CD14-positive monocyte (primary cell): ENCODE data around the gene EN2. TPM values are rescaled to one million over a fixed set of nuclear protein-coding genes. Genes with fewer than 3 reads are reported as not detected.

Source experiments
- DNase-seq, 3 donors: peaks; one replicate each; pipeline ENCODE4 v3.0.0-alpha.2; 2011 to 2022
- H2AFZ ChIP-seq: 2 replicates; pipeline ENCODE4 v1.6.0; 2012; ENCODE audit warnings: mild to moderate bottlenecking, low read depth, low read length, inconsistent platforms; ENCODE audit not compliant: insufficient read depth, poor library complexity, severe bottlenecking
- H3K27ac ChIP-seq, 2 donors: 1 replicate in 1 of 2; 2 replicates in 1 of 2; pipeline ENCODE4 v1.5.1; 2012 to 2013; ENCODE audit warnings: low read length in 2 of 2, control low read depth in 1 of 2, inconsistent platforms in 1 of 2, low read depth in 1 of 2, mild to moderate bottlenecking in 1 of 2
- H3K27me3 ChIP-seq, 2 donors: one replicate each; pipeline versions ENCODE4 v1.6.0 to v1.6.1; 2011 to 2013; ENCODE audit warnings: low read length in 2 of 2; ENCODE audit not compliant: control insufficient read depth in 2 of 2, insufficient read depth in 2 of 2
- H3K36me3 ChIP-seq, 2 donors: replicated peaks in 1 of 2; 1 replicate in 1 of 2; 2 replicates in 1 of 2; pipeline versions ENCODE4 v1.5.1 to v1.6.1; 2012 to 2013; ENCODE audit warnings: low read length in 2 of 2, control low read depth in 1 of 2, inconsistent platforms in 1 of 2, mild to moderate bottlenecking in 1 of 2; ENCODE audit not compliant: insufficient read depth in 2 of 2, control insufficient read depth in 1 of 2
- H3K4me1 ChIP-seq, 2 donors: 1 replicate in 1 of 2; 2 replicates in 1 of 2; pipeline versions ENCODE4 v1.5.1 to v1.6.1; 2012 to 2013; ENCODE audit warnings: low read length in 2 of 2, control low read depth in 1 of 2, inconsistent platforms in 1 of 2, mild to moderate bottlenecking in 1 of 2, moderate library complexity in 1 of 2; ENCODE audit not compliant: insufficient read depth in 2 of 2, control insufficient read depth in 1 of 2
- H3K4me2 ChIP-seq: replicated peaks from 2 replicates; pipeline ENCODE3; 2012; ENCODE audit warnings: low read length, moderate library complexity, mild to moderate bottlenecking; ENCODE audit not compliant: poor library complexity, severe bottlenecking; ENCODE audit errors: extremely low read depth
- H3K4me3 ChIP-seq, 3 experiments: fragments of 200-600 bp in 1 of 3; sonication (generic) in 1 of 3; replicated peaks in 1 of 3; 1 replicate in 2 of 3; 2 replicates in 1 of 3; pipeline ENCODE4 v1.5.1; 2011 to 2013; ENCODE audit warnings: low read length in 3 of 3, mild to moderate bottlenecking in 3 of 3, control low read depth in 2 of 3, low read depth in 2 of 3, inconsistent platforms in 1 of 3, moderate library complexity in 1 of 3
- H3K79me2 ChIP-seq: 2 replicates; pipeline ENCODE4 v1.6.0; 2012; ENCODE audit warnings: mild to moderate bottlenecking, control low read depth, inconsistent platforms, low read length, moderate library complexity; ENCODE audit not compliant: insufficient read depth
- H3K9ac ChIP-seq: 2 replicates; pipeline ENCODE4 v1.6.0; 2017; ENCODE audit warnings: low read length, mild to moderate bottlenecking; ENCODE audit not compliant: insufficient read depth, poor library complexity, severe bottlenecking
- H3K9me3 ChIP-seq, 2 donors: replicated peaks in 1 of 2; 1 replicate in 1 of 2; 2 replicates in 1 of 2; pipeline versions ENCODE4 v1.5.1 to v1.6.1; 2012 to 2013; ENCODE audit warnings: low read length in 2 of 2, control low read depth in 1 of 2; ENCODE audit not compliant: control insufficient read depth in 1 of 2, insufficient read depth in 1 of 2
- H4K20me1 ChIP-seq: 2 replicates; pipeline ENCODE4 v1.6.0; 2012; ENCODE audit warnings: mild to moderate bottlenecking, low read length, control low read depth, moderate library complexity; ENCODE audit not compliant: insufficient read depth
- H3K27ac Mint-ChIP-seq, 7 donors: one replicate each; pipeline ENCODE4 v1.8.0; 2020; ENCODE audit warnings: mild to moderate bottlenecking in 7 of 7, mixed read lengths in 7 of 7, moderate library complexity in 6 of 7, inconsistent platforms in 2 of 7
- H3K27me3 Mint-ChIP-seq, 3 donors: one replicate each; pipeline ENCODE4 v1.8.0; 2021 to 2022; ENCODE audit warnings: low read depth in 3 of 3, mild to moderate bottlenecking in 3 of 3, mixed read lengths in 3 of 3, moderate library complexity in 3 of 3, inconsistent platforms in 1 of 3
- H3K36me3 Mint-ChIP-seq, 2 donors: one replicate each; pipeline ENCODE4 v1.8.0; 2020; ENCODE audit warnings: mixed read lengths in 2 of 2, inconsistent platforms in 1 of 2, mild to moderate bottlenecking in 1 of 2
- H3K4me1 Mint-ChIP-seq: one replicate; pipeline ENCODE4 v1.8.0; 2020; ENCODE audit warnings: mild to moderate bottlenecking, mixed read lengths
- H3K4me3 Mint-ChIP-seq, 2 donors: one replicate each; pipeline ENCODE4 v1.8.0; 2020; ENCODE audit warnings: mild to moderate bottlenecking in 2 of 2, mixed read lengths in 2 of 2, moderate library complexity in 1 of 2
- H3K9me3 Mint-ChIP-seq, 7 donors: one replicate each; pipeline ENCODE4 v1.8.0; 2020 to 2022; ENCODE audit warnings: mixed read lengths in 7 of 7, mild to moderate bottlenecking in 6 of 7, moderate library complexity in 6 of 7, inconsistent platforms in 2 of 7
- CTCF ChIP-seq: fragments of 200-600 bp; IDR thresholded peaks from one replicate; pipeline ENCODE4 v1.8.0; 2022; ENCODE audit warnings: antibody characterized with exemption, mild to moderate bottlenecking
- WGBS: methylation state at CpG from one replicate; pipeline ENCODE4 v1.1.5; 2013; ENCODE audit warnings: missing lambda C conversion rate; ENCODE audit not compliant: insufficient coverage; 5-methylcytosine and 5-hydroxymethylcytosine counted together
- intact Hi-C, 2 donors: fragments of 100-400 bp; cut with micrococcal nuclease; formaldehyde crosslinking; loops; one replicate each; pipeline versions ENCODE4 v1.15.0 to v1.15.1; 2023
- polyA plus RNA-seq, 3 donors: library from polyadenylated mRNA; depleted of rRNA in 1 of 3; unstranded in 2 of 3; stranded (reverse) in 1 of 3; fragments of 300-500 nt in 2 of 3; fragments of >200 nt in 1 of 3; fragmentation: Illumina TruSeq in 2 of 3; gene quantifications; 1 replicate in 2 of 3; 2 replicates in 1 of 3; pipeline ENCODE4 v1.2.3, GENCODE V29; 2012 to 2021

Gene EN2
- polyA plus RNA-seq, 3 donors: not detected

- 3% methylated on average over 68 of the region's 78 CpGs for WGBS
- Mint-ChIP-seq H3K27me3 (peaks cover 97 to 99% (median 98%) of the 10 kb centered on the region in 3 donors), H3K36me3 (peaks cover 0 to 4% of the 10 kb centered on the region in 2 donors), H3K4me1 (peaks cover 8% of the 10 kb centered on the region), H3K4me3 (peak overlapping the region in 1 of 2 donors; percentile 81), H3K9me3 (peaks cover 0 to 45% (median 21%) of the 10 kb centered on the region in 7 donors), H3K27ac (no peak overlapping the region)
- H3K9ac ChIP-seq: no peak overlapping the region
- H3K27me3 ChIP-seq: peaks cover 84 to 100% of the 10 kb centered on the region in 2 donors
- H3K9me3 ChIP-seq: peaks cover 0 to 61% of the 10 kb centered on the region in 2 donors
- DNase-seq: no peak
- intact Hi-C loops: no loop called here
- H3K4me3 ChIP-seq: no peak overlapping the region
- no peak overlapping the region for H3K27ac ChIP-seq
- H3K79me2 ChIP-seq: no peaks in the 10 kb centered on the region
- no peaks in the 10 kb centered on the region for H3K36me3 ChIP-seq
- H3K4me1 ChIP-seq: peaks cover 0 to 8% of the 10 kb centered on the region in 2 donors
- no peak for TF ChIP-seq CTCF
- H2AFZ ChIP-seq: no peak overlapping the region
- H3K4me2 ChIP-seq: no peak overlapping the region
- H4K20me1 ChIP-seq: no peaks in the 10 kb centered on the region
Measured at GRCh38 chr7:155466814-155467733, 9.1 kb downstream of the EN2 start.

- WGBS: 2% methylated on average over 57 of the region's 70 CpGs
- H3K4me1 ChIP-seq: peaks cover 0 to 8% of the 10 kb centered on the region in 2 donors
- no peaks in the 10 kb centered on the region for H3K79me2 ChIP-seq
- Mint-ChIP-seq H3K27me3 (peaks cover 97 to 99% (median 98%) of the 10 kb centered on the region in 3 donors), H3K4me1 (peaks cover 8% of the 10 kb centered on the region), H3K4me3 (peak overlapping the region in 1 of 2 donors; percentile 81), H3K27ac (no peak overlapping the region), H3K36me3 (peaks cover 0 to 4% of the 10 kb centered on the region in 2 donors), H3K9me3 (peaks cover 0 to 45% (median 18%) of the 10 kb centered on the region in 7 donors)
- no peak overlapping the region for H3K4me3 ChIP-seq
- peak overlapping the region; percentile 14 for H3K4me2 ChIP-seq
- H3K36me3 ChIP-seq: no peaks in the 10 kb centered on the region
- no peak for TF ChIP-seq CTCF
- H2AFZ ChIP-seq: no peak overlapping the region
- intact Hi-C loops: no loop called here
- H3K9me3 ChIP-seq: peaks cover 0 to 56% of the 10 kb centered on the region in 2 donors
- DNase-seq: no peak
- no peak overlapping the region for H3K27ac ChIP-seq
- peaks cover 89 to 100% of the 10 kb centered on the region in 2 donors for H3K27me3 ChIP-seq
- H4K20me1 ChIP-seq: no peaks in the 10 kb centered on the region
- no peak overlapping the region for H3K9ac ChIP-seq
Measured at GRCh38 chr7:155467846-155468784, 10.2 kb downstream of the EN2 start.
